ENCODE measurements around the gene UBE2Z.

UBE2Z gene

DNA sequence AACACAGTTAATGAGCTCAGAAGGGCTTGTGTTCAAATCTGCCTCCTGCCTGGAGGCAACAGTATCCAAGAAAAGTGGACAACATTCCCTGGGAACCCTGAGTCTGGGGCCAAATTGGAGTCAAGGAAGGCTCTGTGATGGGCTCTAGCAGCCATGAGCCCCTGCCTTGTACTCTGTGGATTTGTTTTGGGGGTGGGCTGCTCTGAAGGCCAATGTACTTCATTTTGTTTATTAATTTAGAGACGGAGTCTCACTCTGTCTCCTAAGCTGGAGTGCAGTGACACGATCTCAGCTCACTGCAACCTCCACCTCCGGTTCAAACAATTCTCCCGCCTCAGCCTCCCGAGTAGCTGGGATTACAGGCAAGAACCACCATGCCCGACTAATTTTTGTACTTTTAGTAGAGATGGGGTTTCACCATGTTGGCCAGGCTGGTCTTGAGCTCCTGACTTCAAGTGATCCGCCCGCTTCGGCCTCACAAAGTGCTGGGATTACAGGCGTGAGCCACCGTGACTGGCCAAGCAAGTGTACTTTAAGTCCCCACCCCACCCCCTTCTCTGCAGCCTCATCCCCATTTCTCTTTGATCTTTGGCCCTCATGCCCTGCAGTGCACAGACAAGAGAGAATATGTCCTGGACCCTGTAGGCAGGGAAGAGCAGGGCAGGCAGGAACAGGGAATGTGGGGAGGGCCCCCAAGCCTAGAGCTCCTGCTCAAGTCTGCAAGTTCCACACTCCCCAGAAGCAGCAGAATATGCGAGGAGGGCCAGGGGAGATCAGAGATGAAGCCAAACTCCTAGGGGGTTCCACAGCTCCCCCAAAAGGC, 62.9 kb downstream of the UBE2Z start:
- no peaks in the 10 kb centered on the region for H3K79me2 ChIP-seq (ENCODE audit: low read length)
- no peak overlapping the region for H3K4me3 ChIP-seq (ENCODE audit: low read length)
- peaks cover 85% of the 10 kb centered on the region for H3K27me3 ChIP-seq (replicated peaks; ENCODE audit: insufficient read depth, low read length)
- no peaks in the 10 kb centered on the region for H3K9me2 ChIP-seq (replicated peaks; ENCODE audit: insufficient read depth, low read length)
- TF ChIP-seq EZH2 (optimal IDR thresholded peaks at IDR 0.05; ENCODE audit: low read depth, low read length): no peak
- no peak for TF ChIP-seq EZH2phosphoT487 (IDR thresholded peaks at IDR 0.05; ENCODE audit: low read length)
- TF ChIP-seq, protein P1, sequence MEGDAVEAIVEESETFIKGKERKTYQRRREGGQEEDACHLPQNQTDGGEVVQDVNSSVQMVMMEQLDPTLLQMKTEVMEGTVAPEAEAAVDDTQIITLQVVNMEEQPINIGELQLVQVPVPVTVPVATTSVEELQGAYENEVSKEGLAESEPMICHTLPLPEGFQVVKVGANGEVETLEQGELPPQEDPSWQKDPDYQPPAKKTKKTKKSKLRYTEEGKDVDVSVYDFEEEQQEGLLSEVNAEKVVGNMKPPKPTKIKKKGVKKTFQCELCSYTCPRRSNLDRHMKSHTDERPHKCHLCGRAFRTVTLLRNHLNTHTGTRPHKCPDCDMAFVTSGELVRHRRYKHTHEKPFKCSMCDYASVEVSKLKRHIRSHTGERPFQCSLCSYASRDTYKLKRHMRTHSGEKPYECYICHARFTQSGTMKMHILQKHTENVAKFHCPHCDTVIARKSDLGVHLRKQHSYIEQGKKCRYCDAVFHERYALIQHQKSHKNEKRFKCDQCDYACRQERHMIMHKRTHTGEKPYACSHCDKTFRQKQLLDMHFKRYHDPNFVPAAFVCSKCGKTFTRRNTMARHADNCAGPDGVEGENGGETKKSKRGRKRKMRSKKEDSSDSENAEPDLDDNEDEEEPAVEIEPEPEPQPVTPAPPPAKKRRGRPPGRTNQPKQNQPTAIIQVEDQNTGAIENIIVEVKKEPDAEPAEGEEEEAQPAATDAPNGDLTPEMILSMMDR (IDR thresholded peaks at IDR 0.05; ENCODE audit: low read length): no peak
- no peaks in the 10 kb centered on the region for H3F3A ChIP-seq (ENCODE audit: insufficient read depth, low read length)
- H3K9me3 ChIP-seq (replicated peaks; ENCODE audit: insufficient read depth, low read length): no peaks in the 10 kb centered on the region
- no peaks in the 10 kb centered on the region for H3K4me1 ChIP-seq (ENCODE audit: low read length)
- H3K27ac ChIP-seq (ENCODE audit: low read length): no peak overlapping the region
- H2AFZ ChIP-seq (ENCODE audit: low read length): no peak overlapping the region
- no peak overlapping the region for H3K9ac ChIP-seq (ENCODE audit: low read length)
- H3K36me3 ChIP-seq (replicated peaks; ENCODE audit: insufficient read depth, low read length): no peaks in the 10 kb centered on the region
- DNase-seq: no peak
- no peak overlapping the region for H3K4me2 ChIP-seq (ENCODE audit: low read depth, low read length)
- no peaks in the 10 kb centered on the region for H4K20me1 ChIP-seq (ENCODE audit: insufficient read depth, low read length)

DNA sequence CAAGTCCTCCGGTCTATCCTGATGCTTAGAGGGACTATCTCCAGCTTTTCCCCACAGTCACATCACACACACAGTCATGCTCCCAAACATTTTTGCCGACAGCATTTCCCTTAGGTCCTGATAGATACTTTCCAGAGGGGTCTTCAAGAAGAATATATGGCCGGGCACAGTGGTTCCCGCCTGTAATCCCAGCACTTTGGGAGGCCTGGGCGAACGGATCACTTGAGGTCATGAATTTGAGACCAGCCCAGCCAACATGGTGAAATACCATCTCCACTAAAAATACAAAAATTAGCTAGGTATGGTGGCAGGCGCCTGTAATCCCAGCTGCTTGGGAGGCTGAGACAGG, 64.5 kb downstream of the UBE2Z start:
- H3K9me2 ChIP-seq (replicated peaks; ENCODE audit: insufficient read depth, low read length): no peaks in the 10 kb centered on the region
- no peak for DNase-seq
- H3K9ac ChIP-seq (ENCODE audit: low read length): no peak overlapping the region
- TF ChIP-seq EZH2phosphoT487 (IDR thresholded peaks at IDR 0.05; ENCODE audit: low read length): no peak
- TF ChIP-seq, protein P1 (IDR thresholded peaks at IDR 0.05; ENCODE audit: low read length): no peak
- no peak for TF ChIP-seq EZH2 (optimal IDR thresholded peaks at IDR 0.05; ENCODE audit: low read depth, low read length)
- H3F3A ChIP-seq (ENCODE audit: insufficient read depth, low read length): no peaks in the 10 kb centered on the region
- H3K4me2 ChIP-seq (ENCODE audit: low read depth, low read length): no peak overlapping the region
- no peak overlapping the region for H3K27ac ChIP-seq (ENCODE audit: low read length)
- H3K4me1 ChIP-seq (ENCODE audit: low read length): no peaks in the 10 kb centered on the region
- H3K4me3 ChIP-seq (ENCODE audit: low read length): no peak overlapping the region
- no peaks in the 10 kb centered on the region for H3K36me3 ChIP-seq (replicated peaks; ENCODE audit: insufficient read depth, low read length)
- H4K20me1 ChIP-seq (ENCODE audit: insufficient read depth, low read length): no peaks in the 10 kb centered on the region
- no peaks in the 10 kb centered on the region for H3K79me2 ChIP-seq (ENCODE audit: low read length)
- peaks cover 78% of the 10 kb centered on the region for H3K27me3 ChIP-seq (replicated peaks; ENCODE audit: insufficient read depth, low read length)
- H3K9me3 ChIP-seq (replicated peaks; ENCODE audit: insufficient read depth, low read length): no peaks in the 10 kb centered on the region
- no peak overlapping the region for H2AFZ ChIP-seq (ENCODE audit: low read length)

DNA sequence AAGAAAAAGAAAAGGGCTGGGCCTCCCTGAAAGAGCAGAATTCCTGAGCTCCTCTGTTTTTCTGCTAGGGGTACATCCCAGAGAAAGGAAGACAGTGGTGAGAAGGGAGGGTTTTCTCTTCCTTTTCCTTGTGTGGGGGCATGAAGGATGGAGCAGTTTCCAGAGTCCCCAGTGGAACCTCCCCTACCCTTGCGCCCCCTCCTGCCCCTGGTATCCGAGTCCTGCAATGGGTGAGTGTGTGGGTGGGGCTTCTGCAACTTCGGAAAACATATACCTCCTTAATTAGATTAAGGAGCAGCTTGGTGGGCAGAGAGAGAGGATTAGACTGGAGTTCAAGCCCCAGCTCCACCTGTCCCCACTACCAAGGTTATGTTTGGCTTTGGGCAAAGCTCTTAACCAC, 65.6 kb downstream of the UBE2Z start:
- Histone ChIP-seq H3K9me3 (replicated peaks; ENCODE audit: insufficient read depth, low read length) (no peaks in the 10 kb centered on the region), H3K79me2 (ENCODE audit: low read length) (no peaks in the 10 kb centered on the region), H3K4me2 (ENCODE audit: low read depth, low read length) (no peak overlapping the region), H3F3A (ENCODE audit: insufficient read depth, low read length) (no peaks in the 10 kb centered on the region), H3K4me1 (ENCODE audit: low read length) (no peaks in the 10 kb centered on the region), H3K9me2 (replicated peaks; ENCODE audit: insufficient read depth, low read length) (no peaks in the 10 kb centered on the region), H3K9ac (ENCODE audit: low read length) (no peak overlapping the region), H3K27me3 (replicated peaks; ENCODE audit: insufficient read depth, low read length) (peaks cover 74% of the 10 kb centered on the region), H2AFZ (ENCODE audit: low read length) (no peak overlapping the region), H4K20me1 (ENCODE audit: insufficient read depth, low read length) (no peaks in the 10 kb centered on the region), H3K27ac (ENCODE audit: low read length) (no peak overlapping the region), H3K36me3 (replicated peaks; ENCODE audit: insufficient read depth, low read length) (no peaks in the 10 kb centered on the region), H3K4me3 (ENCODE audit: low read length) (no peak overlapping the region)
- DNase-seq: no peak
- TF ChIP-seq, protein P1 (IDR thresholded peaks at IDR 0.05; ENCODE audit: low read length): no peak
- TF ChIP-seq EZH2 (optimal IDR thresholded peaks at IDR 0.05; ENCODE audit: low read depth, low read length) (no peak), EZH2phosphoT487 (IDR thresholded peaks at IDR 0.05; ENCODE audit: low read length) (no peak)
